ENCODE results near the gene TUBA4A. TPM values are rescaled to one million over a fixed set of nuclear protein-coding genes. Genes with fewer than 3 reads are reported as not detected.

The TUBA4A gene
- total and polyA plus RNA-seq, 4 donors = 15.6 to 82.1 (median 43.0) TPM

- no peak for TF ChIP-seq CTCF (IDR thresholded peaks at IDR 0.05; ENCODE audit: control extremely low read depth, extremely low read depth)
- no peak overlapping the region for H3K4me3 ChIP-seq
- WGBS, 2 donors = 57 to 62% methylated on average over 17 of the region's 17 CpGs
- H3K9ac ChIP-seq (ENCODE audit: insufficient read depth in 1 of 2, low read length in 2 of 2) = peak overlapping the region; percentile 28 to 82
- no peaks in the 10 kb centered on the region for H3K27me3 ChIP-seq (ENCODE audit: control insufficient read depth in 3 of 3, insufficient read depth in 3 of 3, low read length in 2 of 3)
- ATAC-seq (ENCODE audit: insufficient read depth, low FRiP score) = no peak
- H3K36me3 ChIP-seq (ENCODE audit: control insufficient read depth in 4 of 4, insufficient read depth in 4 of 4, low read length in 4 of 4) = peaks cover 4 to 25% (median 19%) of the 10 kb centered on the region in 4 donors
- DNase-seq = peak in 2 of 3 donors; percentile 59 to 81
- H3K9me3 ChIP-seq (ENCODE audit: control insufficient read depth in 4 of 4, insufficient read depth in 3 of 4, low read length in 3 of 4) = no peaks in the 10 kb centered on the region
- peaks cover 0 to 22% (median 12%) of the 10 kb centered on the region in 5 donors for H3K4me1 ChIP-seq (ENCODE audit: control insufficient read depth in 5 of 5, insufficient read depth in 5 of 5, low read length in 5 of 5)
- peak overlapping the region in 1 of 2 donors; percentile 69 for H3K27ac ChIP-seq (ENCODE audit: low read depth in 1 of 2, low read length in 1 of 2)
Observed at GRCh38 chr2:219207884-219208740, 45.6 kb downstream of the TUBA4A start.

- H3K27ac ChIP-seq (ENCODE audit: low read depth in 1 of 2, low read length in 1 of 2) = peak overlapping the region; percentile 79 to 93
- ATAC-seq (ENCODE audit: insufficient read depth, low FRiP score) (peak; percentile 1), DNase-seq (peak in 2 of 3 donors; percentile 28 to 36)
- peaks cover 4 to 22% (median 16%) of the 10 kb centered on the region in 4 donors for H3K36me3 ChIP-seq (ENCODE audit: control insufficient read depth in 4 of 4, insufficient read depth in 4 of 4, low read length in 4 of 4)
- WGBS, 2 donors = 14 to 20% methylated on average over 22 of the region's 22 CpGs
- peak overlapping the region; percentile 28 to 82 for H3K9ac ChIP-seq (ENCODE audit: insufficient read depth in 1 of 2, low read length in 2 of 2)
- H3K9me3 ChIP-seq (ENCODE audit: control insufficient read depth in 4 of 4, insufficient read depth in 3 of 4, low read length in 3 of 4) = no peaks in the 10 kb centered on the region
- H3K27me3 ChIP-seq (ENCODE audit: control insufficient read depth in 3 of 3, insufficient read depth in 3 of 3, low read length in 2 of 3) = no peaks in the 10 kb centered on the region
- no peak for TF ChIP-seq CTCF (IDR thresholded peaks at IDR 0.05; ENCODE audit: control extremely low read depth, extremely low read depth)
- H3K4me3 ChIP-seq = peak overlapping the region; percentile 64
- peaks cover 0 to 22% (median 12%) of the 10 kb centered on the region in 5 donors for H3K4me1 ChIP-seq (ENCODE audit: control insufficient read depth in 5 of 5, insufficient read depth in 5 of 5, low read length in 5 of 5)
Observed at GRCh38 chr2:219207134-219207883, 46.4 kb downstream of the TUBA4A start.

- Histone ChIP-seq H3K9me3 (ENCODE audit: control insufficient read depth in 4 of 4, insufficient read depth in 3 of 4, low read length in 3 of 4) (no peaks in the 10 kb centered on the region), H3K36me3 (ENCODE audit: control insufficient read depth in 4 of 4, insufficient read depth in 4 of 4, low read length in 4 of 4) (peaks cover 4 to 18% (median 15%) of the 10 kb centered on the region in 4 donors), H3K27me3 (ENCODE audit: control insufficient read depth in 3 of 3, insufficient read depth in 3 of 3, low read length in 2 of 3) (no peaks in the 10 kb centered on the region), H3K9ac (ENCODE audit: insufficient read depth in 1 of 2, low read length in 2 of 2) (peak within 1 kb of the TSS; percentile 95 to 97), H3K4me1 (ENCODE audit: control insufficient read depth in 5 of 5, insufficient read depth in 5 of 5, low read length in 5 of 5) (peaks cover 0 to 22% (median 12%) of the 10 kb centered on the region in 5 donors), H3K27ac (ENCODE audit: low read depth in 1 of 2, low read length in 1 of 2) (peak within 1 kb of the TSS; percentile 79 to 93), H3K4me3 (peak within 1 kb of the TSS; percentile 64)
- 0% methylated on average over 49 to 76 of the region's 76 CpGs for WGBS, 2 donors
- ATAC-seq (ENCODE audit: insufficient read depth, low FRiP score) (peak; percentile 99), DNase-seq (peak; percentile 96 to 98 (median 96))
- no peak for TF ChIP-seq CTCF (IDR thresholded peaks at IDR 0.05; ENCODE audit: control extremely low read depth, extremely low read depth)
Observed at GRCh38 chr2:219206328-219207133, 47.2 kb downstream of the TUBA4A start, which contains the start of gene ZFAND2B. TSS of gene ZFAND2B (plus strand) at chr2:219206782. CDS start at chr2:219206988, 206 bp downstream.

Data from lung (tissue), 12 donors.